ENCODE measurements around the gene PTAFR. TPM values are rescaled to one million over a fixed set of nuclear protein-coding genes. Genes with fewer than 3 reads are reported as not detected.

Gene PTAFR
- total and polyA plus RNA-seq, 2 of the 4 experiments (the other 2 are of a cell fraction) = 0.17 to 0.18 TPM

DNA sequence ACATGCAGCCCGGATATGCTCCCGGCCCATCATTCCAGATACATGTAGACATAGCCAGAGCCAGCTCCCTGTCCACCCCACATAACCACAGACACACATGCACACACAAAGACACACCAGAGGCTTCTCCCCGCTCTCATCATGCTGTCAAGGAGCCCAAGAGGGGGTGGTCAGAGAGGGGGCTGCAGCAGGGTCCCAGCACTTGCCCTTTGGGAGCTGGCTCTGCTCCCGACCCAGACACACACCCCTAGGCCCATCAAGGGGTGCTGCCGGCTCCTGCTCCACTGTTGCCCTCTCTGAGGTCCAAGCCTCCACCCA, 2.6 kb downstream of the PTAFR start:
- peak overlapping the region; percentile 90 for H2AFZ ChIP-seq (replicated peaks; ENCODE audit: low read length, poor library complexity)
- peak overlapping the region in 1 of 2 experiments; percentile 37; a peak in 1 of 4 replicates for H4K8ac ChIP-seq (ENCODE audit: low read depth in 2 of 2, low read length in 2 of 2)
- BruUV-seq (replicated peaks) = no TSS peak
- H2BK15ac ChIP-seq (ENCODE audit: low read depth, low read length) = no peak overlapping the region; the same call in 2 of the 3 replicates
- H3K27me3 ChIP-seq (ENCODE audit: control insufficient read depth, insufficient read depth, low read length) = no peaks in the 10 kb centered on the region
- CTCF ChIA-PET = interaction anchor here (0.7 kb wide), 1 partner anchor 492 kb away, joined by 3 read pairs; no protein-coding TSS in a partner anchor
- no peaks in the 10 kb centered on the region for H4K20me1 ChIP-seq (ENCODE audit: insufficient read depth, low read length)
- no peak overlapping the region for H2BK20ac ChIP-seq (ENCODE audit: low read depth, low read length)
- H2AK5ac ChIP-seq (ENCODE audit: low read depth, low read length) = peak overlapping the region; percentile 7; the same call in 1 of the 2 replicates
- TF ChIP-seq CHD1 (IDR thresholded peaks at IDR 0.05; ENCODE audit: low read depth, low read length) = no peak
- ATAC-seq (ENCODE audit: low read depth) = no peak; the same call in 1 of the 2 replicates
- H3K9ac ChIP-seq (ENCODE audit: low read depth, low read length) = no peak overlapping the region; the same call in 1 of the 2 replicates
- no peaks in the 10 kb centered on the region for H3K36me3 ChIP-seq (ENCODE audit: control insufficient read depth, insufficient read depth, low read length)
- H4K5ac ChIP-seq (ENCODE audit: low read depth, low read length) = peak overlapping the region; percentile 24
- peak overlapping the region; percentile 70 for H2AK9ac ChIP-seq (replicated peaks; ENCODE audit: low read depth, low read length, poor library complexity)
- WGBS, 2 experiments (ENCODE audit: extremely low coverage in 2 of 2, insufficient read length in 1 of 2) = no CpG with 5 or more reads among the region's 5 CpGs
- peak overlapping the region; percentile 47; the same call in 1 of the 2 replicates for H3K4ac ChIP-seq (ENCODE audit: low read depth, low read length)
- POLR2A ChIA-PET (ENCODE audit: unreplicated experiment) = no interaction called here
- H4K91ac ChIP-seq (ENCODE audit: insufficient read depth, low read depth, low read length) = peak overlapping the region; percentile 56
- H3K14ac ChIP-seq (replicated peaks; ENCODE audit: low read depth, low read length) = peak overlapping the region; percentile 28; the same call in 1 of the 2 replicates
- DNase-seq = peak; percentile 67
- H3K4me1 ChIP-seq (ENCODE audit: control insufficient read depth, insufficient read depth, low read length) = peaks cover 22% of the 10 kb centered on the region
- H3K27ac ChIP-seq (ENCODE audit: insufficient read depth, low read length) = peak overlapping the region; percentile 2; the same call in 1 of the 2 replicates
- H3K79me1 ChIP-seq (ENCODE audit: low read depth in 1 of 2, low read length in 2 of 2) = no peaks in the 10 kb centered on the region
- intact Hi-C loops (cut with micrococcal nuclease) (no loop called here), dilution Hi-C loops (cut with HindIII; ENCODE audit: low sequenced_read_pairs, unreplicated experiment) (no loop called here), in situ Hi-C loops (cut with MboI; ENCODE audit: low sequenced_read_pairs) (no loop called here)
- H3K56ac ChIP-seq (ENCODE audit: extremely low read depth, insufficient read depth, low read length) = no peak overlapping the region
- H2BK120ac ChIP-seq (ENCODE audit: low read depth, low read length) = peak overlapping the region; percentile 45; the same call in 1 of the 2 replicates
- peak overlapping the region; percentile 9 for H3K18ac ChIP-seq (ENCODE audit: low read depth, low read length)
- no peak overlapping the region for H3K4me2 ChIP-seq (ENCODE audit: low read depth, low read length)
- H3K4me3 ChIP-seq (ENCODE audit: insufficient read depth, low read depth, low read length) = no peak overlapping the region
- H3K9me3 ChIP-seq (ENCODE audit: control insufficient read depth, insufficient read depth, low read length) = no peaks in the 10 kb centered on the region
- H2BK5ac ChIP-seq (ENCODE audit: low read depth, low read length, poor library complexity, severe bottlenecking) = peak overlapping the region; percentile 14
- no peak overlapping the region for H3K23ac ChIP-seq (ENCODE audit: low read depth, low read length)
- H3K9me1 ChIP-seq (ENCODE audit: insufficient read depth, low read length) = peaks cover 8% of the 10 kb centered on the region; the same call in 1 of the 2 replicates
